ENCODE results near the gene KIF16B.

Gene KIF16B

DNA sequence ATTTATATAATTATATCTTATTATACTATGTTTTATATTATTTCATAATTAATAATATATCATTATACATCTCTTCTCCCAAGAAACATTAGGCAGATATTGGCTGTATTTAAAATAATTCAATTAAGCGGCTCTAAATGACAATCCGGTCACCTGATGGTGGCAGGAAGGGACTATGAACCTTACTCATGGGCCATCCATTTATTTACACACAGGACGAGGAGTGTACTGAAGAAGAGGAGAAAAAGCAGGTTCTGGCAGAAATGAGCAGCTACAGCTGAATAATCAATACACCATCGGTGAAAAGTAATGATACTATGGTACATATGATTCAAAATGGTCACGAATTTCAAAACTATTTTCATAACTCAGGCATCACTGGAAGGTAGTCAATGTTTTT lies 277.7 kb downstream of the KIF16B start:
- DNase-seq (ENCODE audit: low spot score) = no peak

DNA sequence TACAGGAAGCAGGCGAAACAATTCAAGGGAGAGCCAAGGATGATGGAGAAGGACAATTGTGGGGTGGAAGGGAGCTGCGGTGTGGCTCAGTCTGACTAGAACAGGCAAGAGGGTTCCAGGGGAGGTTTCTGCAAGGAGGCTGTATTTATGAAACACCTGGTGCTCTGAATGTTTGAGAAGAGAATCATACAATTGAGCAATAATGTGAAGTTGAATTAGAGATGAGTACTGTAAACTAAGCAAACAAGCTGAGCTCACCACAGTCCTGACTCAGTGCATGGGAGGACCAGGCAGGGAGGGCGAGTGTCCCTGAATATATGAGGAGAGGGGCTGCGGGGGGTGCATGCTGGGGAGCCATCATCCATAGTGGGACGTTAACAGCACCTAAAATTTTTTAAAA lies 279.7 kb downstream of the KIF16B start:
- DNase-seq (ENCODE audit: low spot score) = no peak

DNA sequence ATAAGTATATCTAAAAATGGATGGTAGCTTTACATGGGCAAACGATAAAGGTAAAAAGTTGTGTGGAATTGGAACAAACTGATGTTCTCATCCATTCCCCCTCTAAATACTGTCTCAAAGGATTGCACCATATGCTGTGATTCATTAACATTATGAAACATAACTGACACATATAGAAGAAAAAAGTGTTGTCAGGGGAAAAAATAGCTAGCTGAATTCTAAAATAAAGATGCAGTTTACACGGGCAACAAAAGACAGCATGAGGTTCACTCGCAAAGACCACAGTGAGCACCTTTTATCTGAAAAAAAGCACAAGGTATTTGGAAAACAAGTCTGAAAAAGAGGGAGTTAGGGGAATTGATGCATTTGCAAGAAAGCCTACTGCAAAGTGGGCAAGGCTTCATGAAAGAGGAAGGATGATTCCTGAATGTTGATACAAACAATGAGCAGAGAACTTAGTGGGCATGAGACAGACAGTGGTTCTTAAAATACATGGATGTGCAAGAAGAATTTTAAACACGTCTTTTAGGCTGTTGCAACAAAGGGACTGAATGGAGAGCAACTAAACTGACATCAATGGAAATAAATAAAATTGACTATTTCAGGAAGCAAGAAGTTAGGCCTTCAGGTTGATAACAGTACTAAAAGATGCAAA lies 280.9 kb downstream of the KIF16B start:
- no peak for DNase-seq (ENCODE audit: low spot score)

DNA sequence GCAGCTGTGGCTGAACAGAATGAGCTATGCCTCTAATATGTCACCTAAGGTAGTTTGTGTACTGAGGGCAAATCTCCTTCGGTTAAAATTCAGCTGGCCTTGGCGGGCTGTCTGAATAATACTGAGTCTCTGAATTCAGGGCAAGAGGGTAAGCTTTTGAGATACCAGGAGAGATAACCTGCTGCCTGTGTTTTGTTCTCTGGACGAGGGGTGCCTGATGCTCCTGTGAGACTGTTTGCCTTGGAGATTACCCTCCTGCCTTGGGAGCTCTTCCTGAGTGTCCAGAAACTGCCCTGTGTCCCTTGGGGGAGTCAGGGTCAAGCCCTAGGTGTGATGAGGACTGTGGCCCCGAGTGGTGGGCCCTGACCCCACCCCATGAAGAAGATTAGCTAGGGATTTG lies 282.9 kb downstream of the KIF16B start:
- no peak for DNase-seq (ENCODE audit: low spot score)

DNA sequence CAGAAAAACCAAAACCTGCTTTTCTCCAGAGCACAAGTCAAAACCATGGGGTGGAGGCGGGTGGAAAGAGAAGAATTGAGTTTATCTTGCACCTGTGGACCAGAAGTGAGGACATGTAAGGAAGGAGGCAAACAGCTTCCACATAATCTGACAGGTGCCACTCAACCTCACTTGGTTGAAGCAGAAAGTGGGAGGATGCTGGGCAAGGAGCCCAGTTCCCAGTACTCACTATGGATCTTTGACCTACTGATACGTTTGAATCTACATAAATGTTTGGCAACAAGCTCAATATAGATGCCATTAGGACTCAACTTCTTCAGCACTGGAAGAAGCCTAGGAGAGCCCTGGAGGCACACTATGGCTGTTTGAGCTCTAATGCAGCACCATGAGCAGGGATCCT lies 285.5 kb downstream of the KIF16B start:
- no peak for DNase-seq (ENCODE audit: low spot score)

DNA sequence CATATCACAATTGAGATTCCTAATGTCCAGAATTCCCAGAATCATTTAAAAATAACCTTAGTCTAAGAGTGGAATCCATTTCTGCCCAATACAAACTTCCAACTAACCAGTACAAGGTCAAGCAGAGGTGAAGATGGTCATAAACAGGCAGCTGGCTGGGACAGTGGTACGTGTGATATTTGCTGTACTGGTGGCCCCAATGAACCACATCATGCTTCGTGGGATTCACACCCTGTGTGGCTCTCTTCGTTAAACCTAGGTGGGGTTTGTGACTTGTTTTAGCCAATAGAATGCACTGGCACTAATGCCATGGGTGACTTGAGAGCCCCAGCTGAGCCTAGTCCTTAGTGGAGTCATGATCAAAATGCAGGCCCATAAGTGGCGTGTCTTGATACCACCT lies 286.6 kb downstream of the KIF16B start:
- no peak for DNase-seq (ENCODE audit: low spot score)

DNA sequence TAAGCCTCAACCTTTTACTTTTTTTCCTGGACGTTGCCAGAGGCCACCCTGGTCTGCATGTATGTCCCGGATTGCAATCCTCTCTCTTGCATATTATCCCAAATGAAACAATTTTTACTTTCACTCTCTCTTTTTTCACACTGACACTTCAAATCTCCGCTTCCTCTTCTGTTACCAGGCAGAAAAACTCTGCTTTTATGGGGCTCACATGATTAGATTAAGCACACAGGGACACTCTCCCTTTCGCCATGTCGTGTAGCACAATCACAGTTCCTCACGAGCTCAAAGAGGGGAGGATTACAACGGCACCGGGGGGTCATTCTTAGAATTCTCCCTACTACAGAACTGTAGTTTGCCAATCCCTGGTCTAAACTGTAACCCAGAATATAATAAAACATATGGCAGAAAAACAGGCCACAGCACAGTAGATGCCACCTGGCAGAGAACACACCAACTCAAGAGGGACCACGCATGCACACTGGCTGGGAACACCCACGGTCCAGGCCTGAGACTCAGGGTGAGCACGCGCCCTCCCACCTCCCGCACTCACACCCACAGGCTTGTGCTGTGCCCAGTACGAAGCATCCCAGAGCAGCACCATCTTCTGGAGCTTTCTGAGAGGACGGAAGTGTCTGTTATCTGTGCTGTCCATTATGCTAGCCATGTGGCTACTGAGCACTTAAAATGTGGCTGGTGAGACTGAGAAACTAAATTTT lies 288.7 kb downstream of the KIF16B start:
- DNase-seq (ENCODE audit: low spot score) = no peak

DNA sequence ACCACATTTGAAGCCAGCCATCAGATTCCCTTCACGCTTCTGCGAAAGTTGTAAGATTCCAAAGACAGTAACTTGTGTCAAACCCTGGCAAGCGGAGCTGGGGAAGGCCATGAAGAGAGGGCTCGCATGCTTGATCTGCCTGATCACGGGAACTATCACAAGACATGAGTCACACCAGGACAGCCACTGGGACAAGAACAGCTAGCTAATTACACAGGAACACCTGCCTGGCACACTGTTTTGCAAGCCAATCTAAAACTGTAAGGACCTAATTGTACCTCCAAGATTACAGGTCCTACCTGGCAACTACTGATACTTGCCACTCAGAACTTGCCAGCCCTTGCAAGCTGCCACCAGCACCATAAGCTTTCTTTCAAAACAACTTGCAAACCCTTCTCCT lies 289.3 kb downstream of the KIF16B start:
- no peak for DNase-seq (ENCODE audit: low spot score)

DNA sequence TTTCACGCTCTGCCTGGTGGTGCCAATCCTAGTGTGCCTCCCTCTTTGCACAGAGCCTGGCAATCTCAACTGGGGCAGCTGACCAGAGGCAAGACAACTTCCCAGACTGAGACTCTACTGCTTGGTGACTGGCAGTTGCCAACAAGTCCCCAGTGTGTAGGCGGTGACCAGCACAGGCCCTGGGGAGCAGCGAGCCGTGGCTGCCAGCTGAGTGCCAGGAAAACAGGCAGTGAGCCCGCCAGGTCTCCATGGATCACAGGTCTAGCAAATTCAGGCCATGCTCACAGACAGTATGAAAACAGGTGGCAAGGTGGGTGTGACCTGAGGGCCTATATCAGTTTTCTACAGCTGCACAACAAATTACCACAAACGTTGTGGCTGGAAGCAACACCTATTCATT lies 289.9 kb downstream of the KIF16B start:
- DNase-seq (ENCODE audit: low spot score) = no peak

DNA sequence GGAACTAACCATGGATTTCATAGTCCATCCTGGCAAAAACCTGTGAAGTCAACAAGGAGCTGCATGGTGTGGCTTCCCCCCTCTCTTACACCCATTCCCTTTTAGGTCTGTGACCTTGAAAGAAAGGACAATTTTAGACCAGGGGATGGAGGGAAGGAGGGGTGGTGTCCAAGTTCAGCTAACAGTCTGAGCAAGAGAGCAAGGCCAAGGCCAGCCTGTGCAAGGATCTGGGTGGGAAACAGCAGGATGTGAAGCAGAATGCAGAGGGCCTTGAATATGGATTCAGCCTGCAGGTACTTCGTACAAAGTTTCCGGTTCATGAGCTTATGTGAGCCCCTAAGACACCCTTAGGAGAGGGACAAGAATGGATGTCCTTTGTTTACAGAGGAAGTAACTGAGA lies 293.0 kb downstream of the KIF16B start:
- DNase-seq (ENCODE audit: low spot score) = no peak

DNA sequence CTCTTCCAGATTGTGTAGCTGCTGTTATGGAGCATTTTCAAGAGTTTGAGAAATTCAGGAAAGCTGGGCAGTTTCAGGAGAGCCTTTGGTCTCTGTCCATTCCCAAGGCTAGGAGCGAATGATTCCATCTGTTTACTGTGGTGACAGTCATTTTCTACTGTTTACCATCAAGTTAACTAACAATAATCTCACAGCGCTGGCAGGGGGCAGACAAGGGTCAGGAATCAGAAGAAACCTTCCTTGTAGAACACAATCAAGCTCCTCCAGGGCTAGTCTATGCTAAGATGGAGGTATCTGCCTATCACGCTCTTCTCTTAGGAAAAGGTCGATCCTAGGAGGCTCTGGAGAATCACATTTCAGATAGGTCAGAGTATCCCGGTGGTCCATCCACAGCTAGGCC lies 293.9 kb downstream of the KIF16B start:
- DNase-seq (ENCODE audit: low spot score) = no peak

DNA sequence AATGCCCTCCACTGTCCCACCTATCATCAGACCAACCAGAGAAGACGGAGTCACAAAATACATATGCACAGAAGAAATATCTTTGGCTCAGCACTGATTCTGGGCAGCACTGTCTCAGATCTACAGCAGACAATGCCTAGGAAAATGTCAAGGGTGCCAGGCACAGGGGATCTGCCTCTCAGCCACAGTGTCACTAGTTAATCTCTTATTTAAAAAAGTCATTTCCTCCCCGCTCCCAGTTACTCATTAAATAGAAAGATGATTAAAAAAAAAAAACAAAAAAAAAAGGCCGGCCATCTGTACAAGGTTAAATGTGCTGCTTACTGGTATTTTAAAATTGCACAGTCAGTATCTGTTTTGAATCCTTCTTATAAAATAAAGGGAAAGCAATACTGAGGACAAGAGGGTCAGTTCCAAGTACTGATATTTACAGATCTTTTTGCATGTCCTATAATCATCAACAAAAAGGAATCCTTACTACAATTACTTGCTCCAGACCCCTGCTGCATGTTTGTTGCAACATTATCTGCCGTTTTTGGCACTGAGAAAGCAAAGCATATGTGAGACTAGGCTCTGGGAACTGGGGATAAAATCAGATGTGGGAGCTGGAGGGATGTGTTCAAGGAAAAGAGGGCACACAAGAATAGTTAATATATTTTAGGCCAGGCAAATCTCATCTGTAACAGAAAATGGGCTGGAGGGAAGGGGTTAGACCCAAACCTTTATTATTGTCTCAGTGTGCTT lies 299.3 kb downstream of the KIF16B start:
- no peak for DNase-seq (ENCODE audit: low spot score)

DNA sequence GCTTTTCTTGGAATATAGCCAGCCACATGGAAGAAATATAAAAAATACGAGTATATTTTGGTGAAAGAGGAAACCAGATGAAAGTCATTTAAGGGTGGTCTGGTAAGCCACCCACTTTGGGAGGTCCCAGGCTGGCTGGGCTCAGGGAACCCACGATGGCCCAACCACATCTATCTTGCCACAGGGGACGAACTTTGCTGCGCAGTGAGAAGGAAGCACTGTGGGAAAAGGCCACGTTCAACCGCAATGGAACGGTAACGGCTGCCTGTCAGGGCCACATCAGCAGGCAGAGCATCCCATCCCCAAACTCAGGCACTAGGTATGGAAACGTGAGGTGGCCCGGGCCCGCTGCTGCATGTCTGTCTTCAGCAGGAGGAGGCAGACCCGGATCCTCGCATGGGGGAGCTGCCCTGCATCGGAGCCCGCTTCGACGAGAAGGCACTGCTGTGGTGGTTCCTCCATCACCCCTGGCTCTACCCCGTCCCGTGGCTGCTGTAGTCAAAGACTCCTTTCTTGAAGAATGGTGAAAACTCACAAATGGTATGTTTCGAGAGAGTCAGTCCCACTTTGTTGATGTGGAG lies 300.4 kb downstream of the KIF16B start:
- DNase-seq (ENCODE audit: low spot score) = no peak

DNA sequence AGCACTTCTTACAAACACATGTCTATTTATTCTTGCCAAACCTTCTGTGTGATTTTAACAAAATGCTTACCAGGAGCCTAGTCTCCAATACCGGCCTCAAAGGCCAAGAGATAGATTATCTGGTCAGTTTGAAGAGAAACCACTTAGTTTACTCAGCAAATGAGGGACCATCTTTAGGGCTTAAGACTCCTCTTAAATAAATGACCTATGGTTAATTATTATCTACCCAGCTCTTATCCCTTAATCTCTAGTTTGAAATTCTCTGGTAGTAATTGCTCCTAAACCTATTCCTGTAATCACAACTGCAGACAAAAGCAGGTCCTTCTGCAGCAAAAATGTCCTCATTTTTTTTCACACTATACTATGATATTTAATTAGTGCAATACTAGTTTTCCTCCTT lies 301.8 kb downstream of the KIF16B start:
- DNase-seq (ENCODE audit: low spot score) = no peak

DNA sequence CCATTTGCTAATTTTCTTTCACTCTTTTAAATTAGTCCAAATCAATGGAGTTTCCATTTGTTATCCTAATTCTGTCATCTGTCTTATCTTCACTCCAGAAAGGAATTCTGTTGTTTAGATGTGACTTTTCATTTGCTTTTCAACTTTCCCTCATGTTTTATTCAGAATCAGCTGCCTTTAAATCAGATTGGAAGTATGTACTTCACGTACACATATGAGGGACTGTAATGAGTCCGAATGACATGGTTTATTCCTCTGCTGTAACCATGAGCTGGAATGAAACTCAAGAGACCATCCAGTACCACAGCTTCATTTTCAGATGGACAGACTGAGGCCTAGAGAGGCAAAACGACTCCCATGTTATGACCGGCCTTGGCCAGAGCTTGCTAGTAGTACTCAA lies 302.3 kb downstream of the KIF16B start:
- no peak for DNase-seq (ENCODE audit: low spot score)

DNA sequence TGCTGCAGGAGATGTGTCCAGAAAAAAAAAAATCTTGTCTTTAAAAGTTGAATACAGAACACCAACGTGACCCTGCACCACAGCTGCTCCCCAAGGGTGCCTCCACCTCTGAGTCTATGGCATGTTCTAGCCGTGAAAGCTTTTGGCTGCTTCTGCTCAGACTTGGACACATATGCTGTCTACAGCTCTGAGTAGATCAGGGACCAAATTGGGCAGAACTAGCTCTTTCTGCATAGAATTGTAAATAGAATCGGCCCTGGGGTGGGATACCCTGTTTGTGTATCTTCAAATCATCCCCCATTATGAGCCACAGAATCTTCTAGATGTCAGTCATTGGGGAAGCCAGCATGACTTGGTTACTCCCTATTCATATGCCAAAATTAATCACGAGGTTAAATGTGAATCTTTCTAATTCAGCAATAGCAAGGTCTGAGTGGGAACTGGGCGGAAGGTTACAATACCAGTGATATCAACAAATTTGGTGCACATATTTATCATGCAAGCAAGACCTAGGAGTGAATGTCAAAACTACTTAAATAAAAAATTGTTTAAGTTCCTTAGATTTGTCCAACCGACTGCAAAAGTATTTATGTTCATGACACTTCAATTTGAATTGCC lies 302.8 kb downstream of the KIF16B start:
- DNase-seq (ENCODE audit: low spot score) = no peak

DNA sequence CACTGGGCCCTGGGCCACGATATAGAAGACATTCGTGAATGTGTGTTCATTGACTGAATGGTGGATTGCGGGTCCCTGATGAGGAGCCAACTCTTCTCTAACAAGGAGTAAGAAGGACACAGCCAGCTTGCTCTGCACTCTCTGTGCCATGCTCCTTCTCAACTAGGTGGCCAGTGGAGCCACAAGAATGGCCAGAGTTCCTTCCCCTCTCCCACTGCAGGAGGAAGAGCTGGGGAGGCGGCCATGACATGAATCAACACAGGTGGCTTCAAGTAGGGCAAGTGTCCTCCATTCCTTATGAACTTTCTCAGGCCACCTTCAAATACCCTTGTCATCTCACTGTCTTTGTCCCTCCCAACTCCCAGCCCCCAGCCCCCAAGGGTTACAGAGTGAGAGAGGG lies 305.7 kb downstream of the KIF16B start:
- DNase-seq (ENCODE audit: low spot score) = no peak

DNA sequence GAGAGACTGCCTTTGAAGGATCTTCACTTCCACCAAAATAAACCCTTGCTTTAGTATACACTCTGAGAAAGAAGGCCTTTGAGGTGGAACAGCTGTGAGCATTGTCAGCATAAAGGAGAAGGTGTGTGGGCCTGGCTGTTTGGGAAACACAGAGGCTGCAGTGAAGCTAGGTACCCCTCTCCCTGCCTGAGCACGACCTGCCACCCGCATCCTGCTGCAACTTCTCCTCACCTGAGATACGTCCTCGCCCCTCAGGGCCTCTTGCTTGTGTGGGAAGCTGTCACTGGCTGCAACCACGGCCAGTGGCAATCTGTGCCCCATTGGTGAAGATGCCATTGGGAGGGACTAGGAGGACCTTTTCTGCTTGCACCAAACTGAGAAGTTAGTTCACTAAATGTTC lies 307.9 kb downstream of the KIF16B start:
- DNase-seq (ENCODE audit: low spot score) = no peak

DNA sequence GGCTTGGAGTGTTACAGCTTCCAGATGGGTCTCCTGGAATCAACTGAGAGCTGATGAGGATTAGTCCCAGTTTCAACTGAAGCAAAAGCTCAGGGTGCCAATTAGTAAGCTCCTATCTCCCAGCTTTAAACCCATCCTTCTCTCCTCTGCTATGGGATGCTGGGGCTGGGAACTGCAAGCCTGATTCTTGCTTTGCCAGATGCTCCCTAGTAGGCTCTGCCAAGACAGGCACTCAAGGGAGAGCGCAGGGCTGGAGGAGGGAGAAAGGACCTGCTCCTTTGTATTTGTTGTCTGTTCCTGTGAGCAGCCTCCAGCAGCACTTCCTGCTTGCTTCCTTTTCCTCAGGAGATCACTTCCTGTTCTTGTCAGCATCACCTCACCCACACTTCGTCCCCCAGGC lies 309.7 kb downstream of the KIF16B start:
- no peak for DNase-seq (ENCODE audit: low spot score)

DNA sequence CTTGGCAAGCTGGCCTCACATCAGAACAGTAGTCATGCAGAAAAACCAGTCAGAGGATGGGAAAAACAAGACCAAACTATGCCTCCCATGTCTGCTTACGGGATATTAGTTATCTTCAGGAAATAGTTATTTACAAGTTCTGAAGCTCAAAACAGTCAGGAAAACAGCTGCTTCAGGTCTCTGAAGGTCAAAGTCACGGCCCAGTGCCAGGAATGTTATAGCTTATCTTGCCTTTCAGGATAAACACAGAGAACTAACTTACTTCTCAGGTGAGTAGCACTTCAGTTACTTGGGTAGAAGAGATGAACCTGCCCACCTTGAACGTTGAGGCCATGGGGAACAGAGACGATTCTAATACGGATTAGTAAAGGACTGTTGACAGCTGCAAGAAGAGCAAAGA lies 310.7 kb downstream of the KIF16B start:
- DNase-seq (ENCODE audit: low spot score) = no peak

DNA sequence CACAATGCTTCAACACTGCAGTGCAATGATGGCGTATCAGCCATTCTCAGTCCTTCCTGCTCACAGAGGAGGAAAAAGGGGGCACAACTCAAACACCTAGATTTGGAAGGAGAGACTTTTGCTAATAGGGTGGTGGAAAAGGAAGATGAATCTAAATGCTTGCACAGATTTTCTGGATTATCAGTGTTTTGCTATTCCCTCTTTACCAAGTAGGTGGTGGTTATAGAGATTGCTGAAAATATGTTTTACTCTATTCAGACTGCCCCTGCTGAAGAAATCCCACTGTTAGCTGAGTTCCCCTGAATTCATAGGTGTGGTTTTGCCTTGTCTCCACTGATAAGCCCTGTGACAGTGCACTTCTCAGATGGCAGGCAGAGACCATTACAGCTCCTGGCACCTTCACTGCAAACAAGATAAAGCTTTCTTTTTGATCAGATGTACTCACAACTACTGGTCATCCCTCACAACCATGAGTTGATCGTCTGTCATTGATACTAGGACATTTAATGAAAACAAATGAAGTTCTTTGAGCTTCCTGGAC lies 311.4 kb downstream of the KIF16B start:
- DNase-seq (ENCODE audit: low spot score) = no peak

DNA sequence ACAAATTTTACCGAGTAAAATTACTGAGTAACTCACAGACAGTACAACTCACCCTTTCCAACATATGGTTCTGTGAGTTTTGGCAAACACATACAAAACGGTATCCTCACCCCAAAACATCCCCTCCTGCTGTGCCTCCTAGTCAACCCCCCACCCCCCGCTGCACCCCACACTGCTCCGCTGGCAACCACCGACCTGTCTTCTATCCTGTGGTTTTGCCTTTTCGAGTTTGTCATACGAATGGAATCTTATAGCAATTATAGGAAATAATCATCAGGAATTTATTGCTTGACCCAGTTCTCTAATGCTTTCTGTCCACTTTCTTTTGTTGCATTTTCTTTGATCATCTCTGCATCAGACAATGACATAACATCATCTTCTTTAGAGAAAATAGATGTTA lies 312.3 kb downstream of the KIF16B start:
- no peak for DNase-seq (ENCODE audit: low spot score)
